Measurements from ENCODE around the gene YES1. TPM values are rescaled to one million over a fixed set of nuclear protein-coding genes. Genes with fewer than 3 reads are reported as not detected.
"Not testable (repeated sequence)": the region's sequence is repeated elsewhere in the genome, so short reads cannot be mapped to it uniquely, and the experiment has no call there.

YES1 gene
- total and polyA plus RNA-seq, 5 experiments from 2014 or later = 0.68 to 17.9 (median 3.3) TPM

- no peak for DNase-seq
- Mint-ChIP-seq H3K9me3 (no peaks in the 10 kb centered on the region), H3K4me3 (no peak overlapping the region), H3K27me3 (peaks cover 0 to 8% (median 0%) of the 10 kb centered on the region in 5 donors), H3K36me3 (peaks cover 0 to 3% (median 0%) of the 10 kb centered on the region in 3 donors), H3K27ac (peak overlapping the region in 1 of 10 donors; percentile 38), H3K4me1 (peaks cover 18 to 42% (median 36%) of the 10 kb centered on the region in 4 donors)
- ATAC-seq = no peak
- POLR2A ChIA-PET = interaction anchor here (1.0 to 1.5 kb wide), 2 partner anchors 14 to 15 kb away, joined by 3 to 4 read pairs; no protein-coding TSS in a partner anchor
Measured at GRCh38 chr18:816088-816653, 4.1 kb upstream of the YES1 start.

GRCh38 chr18:815353-815752 lies 3.3 kb upstream of the YES1 start:
- Mint-ChIP-seq H3K4me1 (peaks cover 18 to 46% (median 41%) of the 10 kb centered on the region in 4 donors), H3K4me3 (peak overlapping the region in 1 of 10 donors; percentile 8), H3K36me3 (peaks cover 0 to 4% (median 0%) of the 10 kb centered on the region in 3 donors), H3K27ac (peak overlapping the region in 2 of 10 donors; percentile 40 to 61), H3K9me3 (no peaks in the 10 kb centered on the region), H3K27me3 (peaks cover 0 to 6% (median 0%) of the 10 kb centered on the region in 5 donors)
- POLR2A ChIA-PET = interaction anchor here (0.6 to 1.0 kb wide), 2 partner anchors 11 to 16 kb away, joined by 3 to 8 read pairs; no protein-coding TSS in a partner anchor
- no peak for DNase-seq
- no peak for ATAC-seq

- Mint-ChIP-seq H3K36me3 (peaks cover 0 to 4% (median 0%) of the 10 kb centered on the region in 3 donors), H3K4me3 (peak overlapping the region in 7 of 10 donors; percentile 24 to 73 (median 37))
- POLR2A ChIA-PET = interaction anchor here (0.6 to 5.1 kb wide), 4 partner anchors 13 to 288 kb away, joined by 3 to 42 read pairs (median 12); partner anchors contain the start of gene ENOSF1
Measured at GRCh38 chr18:814300-815084, 2.5 kb upstream of the YES1 start.

GRCh38 chr18:813172-814071 lies 1.4 kb upstream of the YES1 start:
- Mint-ChIP-seq H3K4me1 (peaks cover 25 to 64% (median 59%) of the 10 kb centered on the region in 4 donors), H3K9me3 (no peaks in the 10 kb centered on the region), H3K4me3 (peak overlapping the region; percentile 82 to 98 (median 94)), H3K36me3 (peaks cover 0 to 4% (median 0%) of the 10 kb centered on the region in 3 donors), H3K27me3 (peaks cover 0 to 6% (median 0%) of the 10 kb centered on the region in 5 donors), H3K27ac (peak overlapping the region; percentile 96 to 100 (median 98))
- peak; percentile 17 to 29 for ATAC-seq
- DNase-seq = peak in 5 of 10 donors; percentile 22 to 69 (median 53)
- POLR2A ChIA-PET = interaction anchor here (0.8 to 5.1 kb wide), 8 partner anchors 8 to 1776 kb away, joined by 3 to 42 read pairs (median 4); partner anchors contain the start of gene ENOSF1

More at GRCh38 chr18:814300-815084, 2.5 kb upstream of the YES1 start:
- H3K27ac Mint-ChIP-seq = peak overlapping the region in 9 of 10 donors; percentile 16 to 97 (median 72)
- no peaks in the 10 kb centered on the region for H3K9me3 Mint-ChIP-seq
- no peak for ATAC-seq
- DNase-seq = peak in 2 of 10 donors; percentile 25 to 30
- H3K27me3 Mint-ChIP-seq = peaks cover 0 to 6% (median 0%) of the 10 kb centered on the region in 5 donors
- peaks cover 22 to 55% (median 49%) of the 10 kb centered on the region in 4 donors for H3K4me1 Mint-ChIP-seq

- POLR2A ChIA-PET = interaction anchor here (0.6 to 5.1 kb wide), 10 partner anchors 9 to 1777 kb away, joined by 3 to 42 read pairs (median 4); partner anchors contain the start of gene ENOSF1
Measured at GRCh38 chr18:812376-813171, 532 bp upstream of the YES1 start.

GRCh38 chr18:811182-811891 lies 705 bp downstream of the YES1 start:
- Mint-ChIP-seq H3K9me3 (no peaks in the 10 kb centered on the region), H3K4me1 (peaks cover 41 to 78% (median 74%) of the 10 kb centered on the region in 4 donors), H3K27ac (peak overlapping the region; percentile 79 to 99 (median 94)), H3K36me3 (peaks cover 0 to 4% (median 0%) of the 10 kb centered on the region in 3 donors), H3K27me3 (peaks cover 0 to 5% (median 0%) of the 10 kb centered on the region in 5 donors), H3K4me3 (peak overlapping the region; percentile 83 to 99 (median 93))
- DNase-seq = peak in 3 of 10 donors; percentile 8 to 23 (median 19)
- ATAC-seq = peak in 1 of 2 donors; percentile 3
- POLR2A ChIA-PET = interaction anchor here (2.3 to 5.1 kb wide), 3 partner anchors 19 to 100 kb away, joined by 7 to 42 read pairs (median 20); partner anchors contain the start of gene ENOSF1

More at GRCh38 chr18:812376-813171, 532 bp upstream of the YES1 start:
- Mint-ChIP-seq H3K27ac (peak overlapping the region; percentile 96 to 100 (median 98)), H3K36me3 (peaks cover 0 to 4% (median 0%) of the 10 kb centered on the region in 3 donors), H3K4me1 (peaks cover 31 to 72% (median 68%) of the 10 kb centered on the region in 4 donors), H3K4me3 (peak overlapping the region; percentile 82 to 98 (median 94)), H3K27me3 (peaks cover 0 to 3% (median 0%) of the 10 kb centered on the region in 5 donors), H3K9me3 (no peaks in the 10 kb centered on the region)
- peak; percentile 61 to 93 (median 82) for DNase-seq
- ATAC-seq = peak; percentile 71 to 73

- H3K36me3 Mint-ChIP-seq = peaks cover 0 to 4% (median 0%) of the 10 kb centered on the region in 3 donors
- peaks cover 35 to 89% (median 77%) of the 10 kb centered on the region in 4 donors for H3K4me1 Mint-ChIP-seq
- POLR2A ChIA-PET = interaction anchor here (0.6 to 5.1 kb wide), 3 partner anchors 20 to 539 kb away, joined by 5 to 42 read pairs (median 7); no protein-coding TSS in a partner anchor
- H3K9me3 Mint-ChIP-seq = no peaks in the 10 kb centered on the region
- peaks cover 0 to 2% (median 0%) of the 10 kb centered on the region in 5 donors for H3K27me3 Mint-ChIP-seq
- peak overlapping the region in 9 of 10 donors; percentile 41 to 97 (median 79) for H3K27ac Mint-ChIP-seq
- peak overlapping the region; percentile 77 to 99 (median 93) for H3K4me3 Mint-ChIP-seq
- ATAC-seq (no peak), DNase-seq (no peak)
Measured at GRCh38 chr18:809985-810642, 1.9 kb downstream of the YES1 start.

- peaks cover 32 to 82% (median 73%) of the 10 kb centered on the region in 4 donors for H3K4me1 Mint-ChIP-seq
- ATAC-seq, DNase-seq, H3K27me3 Mint-ChIP-seq, H3K36me3 Mint-ChIP-seq, POLR2A ChIA-PET, H3K9me3 Mint-ChIP-seq: not testable (repeated sequence)
- peak overlapping the region in 9 of 10 donors; percentile 33 to 99 (median 92) for H3K4me3 Mint-ChIP-seq
- H3K27ac Mint-ChIP-seq = peak overlapping the region; percentile 24 to 93 (median 62)
Measured at GRCh38 chr18:809228-809627, 2.8 kb downstream of the YES1 start.

GRCh38 chr18:808502-808901 lies 3.5 kb downstream of the YES1 start:
- H3K4me3 Mint-ChIP-seq = peak overlapping the region; percentile 5 to 75 (median 38)
- DNase-seq = peak in 3 of 10 donors; percentile 23 to 34 (median 29)
- peaks cover 0 to 4% (median 0%) of the 10 kb centered on the region in 3 donors for H3K36me3 Mint-ChIP-seq
- ATAC-seq = no peak
- H3K4me1 Mint-ChIP-seq = peaks cover 32 to 77% (median 72%) of the 10 kb centered on the region in 4 donors
- peaks cover 0 to 2% (median 0%) of the 10 kb centered on the region in 5 donors for H3K27me3 Mint-ChIP-seq
- H3K9me3 Mint-ChIP-seq = no peaks in the 10 kb centered on the region
- H3K27ac Mint-ChIP-seq = peak overlapping the region; percentile 13 to 93 (median 74)
- POLR2A ChIA-PET = interaction anchor here (1.4 kb wide), 1 partner anchor 22 kb away, joined by 4 read pairs; no protein-coding TSS in a partner anchor

Data from naive thymus-derived CD8-positive, alpha-beta T cell (primary cell).